Fibroblast of peridontal ligament (primary cell): ENCODE measurements around the gene FKBP1C.
"Not testable (repeated sequence)": the region's sequence is repeated elsewhere in the genome, so short reads cannot be mapped to it uniquely, and the experiment has no call there.

Experiments used
- DNase-seq: peaks from one replicate; pipeline ENCODE4 v3.0.0-alpha.2; 2010; ENCODE audit errors: extremely low read depth

FKBP1C gene

DNA sequence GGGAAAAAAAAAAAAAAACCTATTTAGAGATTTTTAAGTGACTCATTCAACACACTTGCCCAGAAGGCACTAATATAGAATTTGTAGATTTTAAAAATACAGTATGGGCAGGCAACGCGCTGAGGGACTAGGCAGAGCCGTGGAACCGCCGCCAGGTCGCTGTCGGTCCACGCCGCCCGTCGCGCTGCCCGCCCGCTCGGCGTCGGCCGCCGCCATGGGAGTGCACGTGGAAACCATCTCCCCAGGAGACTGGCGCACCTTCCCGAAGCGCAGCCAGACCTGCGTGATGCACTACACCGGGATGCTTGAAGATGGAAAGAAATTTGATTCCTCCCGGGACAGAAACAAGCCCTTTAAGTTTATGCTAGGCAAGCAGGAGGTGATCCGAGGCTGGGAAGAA is at the start of gene FKBP1C:
FKBP1C (plus strand) TSS at position 127 of the 400 bp plus-strand sequence.
- not testable (repeated sequence) for DNase-seq

GRCh38 chr6:63164047-63164803 is 47.0 kb upstream of the FKBP1C start:
- DNase-seq: not testable (repeated sequence)

DNA sequence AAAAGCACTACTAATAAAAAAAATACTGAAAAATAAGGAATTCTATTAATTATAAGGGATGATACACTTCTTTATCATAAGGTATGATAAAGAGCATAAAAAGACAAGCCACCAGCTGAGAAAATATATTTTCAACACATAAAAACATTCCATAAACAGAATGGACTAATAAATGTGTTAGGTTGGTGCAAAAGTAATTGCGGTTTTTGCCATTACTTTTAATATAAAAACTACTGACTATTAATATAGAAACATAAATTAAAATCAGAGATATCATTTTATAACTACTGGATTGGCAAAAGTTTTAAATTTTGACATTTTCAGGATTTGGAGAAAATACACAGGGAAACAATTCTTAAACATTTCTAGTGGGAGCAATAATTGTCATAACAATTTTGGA is 37.1 kb upstream of the FKBP1C start:
- no peak for DNase-seq

- DNase-seq: no peak
These were observed 35.1 kb upstream of the FKBP1C start for GRCh38 chr6:63176181-63176580.

DNA sequence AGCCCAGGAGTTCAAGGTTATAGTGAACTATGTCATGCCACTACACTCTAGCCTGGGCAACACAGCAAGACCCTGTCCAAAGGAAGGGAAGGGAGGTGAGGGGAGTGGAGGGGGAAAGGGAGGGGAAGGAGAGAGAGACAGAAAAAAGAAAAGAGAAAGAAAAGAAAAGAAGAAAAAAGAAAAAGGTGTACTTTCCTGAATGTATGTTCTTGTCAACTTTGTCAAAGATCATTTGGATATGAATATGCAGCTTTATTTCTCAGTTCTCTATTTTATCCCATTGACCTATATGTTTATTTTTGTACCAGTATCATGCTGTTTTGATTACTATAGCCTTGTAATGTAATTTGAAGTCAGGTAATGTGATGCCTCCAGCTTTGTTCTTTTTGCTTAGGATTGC is 30.9 kb upstream of the FKBP1C start:
- no peak for DNase-seq

DNA sequence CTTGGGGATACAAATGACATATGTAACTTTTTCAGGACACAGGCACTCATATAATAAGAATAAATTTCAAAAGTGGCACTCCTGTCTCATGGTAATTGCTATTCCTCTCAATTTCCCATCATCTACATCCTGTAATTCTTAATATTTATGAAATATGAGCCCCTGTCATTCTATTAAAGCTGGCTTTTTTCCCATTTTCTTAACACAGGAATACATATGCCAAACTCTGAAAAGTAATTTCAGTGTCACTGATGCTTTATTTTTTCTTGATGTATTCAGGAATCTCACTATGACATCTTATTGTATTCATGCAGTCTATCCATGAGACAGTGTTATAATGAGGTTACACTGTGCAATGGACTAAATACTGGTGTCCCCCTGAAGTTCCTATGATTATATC is 24.3 kb upstream of the FKBP1C start:
- no peak for DNase-seq

GRCh38 chr6:63188828-63189227 is 22.4 kb upstream of the FKBP1C start:
- DNase-seq: no peak

- no peak for DNase-seq
These were observed 17.9 kb upstream of the FKBP1C start for GRCh38 chr6:63193324-63193723.

GRCh38 chr6:63197741-63198140 is 13.5 kb upstream of the FKBP1C start:
- DNase-seq: no peak

- DNase-seq: no peak
These were observed 2.1 kb downstream of the FKBP1C start for GRCh38 chr6:63213325-63213724.

DNA sequence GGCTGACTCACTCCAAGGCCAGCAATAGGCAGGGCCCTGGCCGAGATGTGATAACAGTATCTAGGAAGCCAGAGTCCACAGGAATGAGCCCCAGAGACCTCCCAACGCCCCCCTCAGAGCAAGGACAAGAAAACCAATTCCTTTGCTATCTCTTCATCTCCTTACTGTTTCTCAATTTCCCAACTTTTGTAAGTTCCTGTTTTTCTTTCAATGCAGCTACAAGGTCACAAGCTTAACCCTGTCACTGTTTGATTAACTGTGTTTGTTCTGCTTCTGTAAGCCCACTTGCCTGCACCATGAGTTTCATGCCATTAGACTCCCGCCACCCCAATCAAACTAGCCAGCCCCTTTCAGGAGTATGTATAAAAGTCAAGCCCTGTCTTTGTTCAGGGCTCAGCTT is 3.5 kb downstream of the FKBP1C start:
- DNase-seq: no peak

GRCh38 chr6:63224179-63224578 is 12.9 kb downstream of the FKBP1C start:
- DNase-seq: no peak

DNA sequence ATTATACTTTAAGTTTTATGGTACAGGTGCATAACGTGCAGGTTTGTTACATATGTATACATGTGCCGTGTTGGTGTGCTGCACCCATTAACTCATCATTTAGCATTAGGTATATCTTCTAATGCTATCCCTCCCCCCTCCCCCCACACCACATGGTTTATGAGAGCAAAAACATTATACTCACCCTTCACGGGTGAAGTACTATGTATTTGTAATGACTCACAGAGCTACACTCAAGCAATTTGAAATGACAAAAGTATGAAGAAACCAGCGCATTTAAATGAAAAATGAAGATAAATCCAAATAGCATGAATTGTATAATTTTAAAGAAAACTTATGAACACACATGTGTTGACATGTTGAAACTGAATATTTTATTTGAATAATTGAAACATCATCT is 14.7 kb downstream of the FKBP1C start:
- not testable (repeated sequence) for DNase-seq

- DNase-seq: not testable (repeated sequence)
These were observed 16.9 kb downstream of the FKBP1C start for GRCh38 chr6:63227928-63228894.

DNA sequence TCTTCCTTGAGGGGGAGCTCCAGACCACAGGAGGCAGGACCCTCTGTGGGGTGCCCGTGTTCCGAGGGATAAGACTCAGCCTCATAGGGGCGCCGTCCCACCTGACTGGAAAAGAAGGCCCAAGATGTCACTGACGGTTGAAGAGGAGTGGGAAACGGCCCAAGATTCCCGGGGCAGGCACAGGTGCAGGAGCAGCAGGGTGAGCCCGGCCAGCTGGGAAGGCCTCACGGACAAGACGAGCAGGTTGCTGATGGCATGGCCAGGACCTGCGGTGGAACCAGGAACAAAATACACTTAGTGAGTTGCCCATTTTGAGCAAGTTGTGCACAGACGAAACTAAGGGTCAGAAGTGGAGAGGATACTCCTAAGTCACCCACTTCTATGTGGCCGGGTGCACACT is 18.8 kb downstream of the FKBP1C start:
- not testable (repeated sequence) for DNase-seq

GRCh38 chr6:63230511-63230910 is 19.2 kb downstream of the FKBP1C start:
- not testable (repeated sequence) for DNase-seq

- no peak for DNase-seq
These were observed 25.1 kb downstream of the FKBP1C start for GRCh38 chr6:63236398-63236817.

DNA sequence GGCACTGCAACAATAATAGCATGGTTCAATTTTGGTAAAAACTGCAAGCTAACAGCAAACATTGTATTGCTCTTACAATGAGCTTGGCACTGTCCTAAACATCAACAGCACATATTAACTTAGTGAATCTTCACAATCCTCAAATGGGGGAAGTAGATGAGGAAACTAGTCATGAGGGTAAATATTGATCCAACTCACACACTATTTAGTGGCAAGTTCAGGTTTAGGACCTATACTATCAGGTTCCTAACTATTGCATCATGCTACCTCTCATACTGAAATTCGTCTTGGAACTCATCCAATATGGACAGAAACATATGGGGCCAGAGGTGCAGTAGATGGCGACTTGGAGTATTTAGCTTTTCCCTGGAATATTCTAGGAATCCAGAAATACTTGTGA is 34.2 kb downstream of the FKBP1C start:
- no peak for DNase-seq

GRCh38 chr6:63245909-63246308 is 34.6 kb downstream of the FKBP1C start:
- DNase-seq: no peak

DNA sequence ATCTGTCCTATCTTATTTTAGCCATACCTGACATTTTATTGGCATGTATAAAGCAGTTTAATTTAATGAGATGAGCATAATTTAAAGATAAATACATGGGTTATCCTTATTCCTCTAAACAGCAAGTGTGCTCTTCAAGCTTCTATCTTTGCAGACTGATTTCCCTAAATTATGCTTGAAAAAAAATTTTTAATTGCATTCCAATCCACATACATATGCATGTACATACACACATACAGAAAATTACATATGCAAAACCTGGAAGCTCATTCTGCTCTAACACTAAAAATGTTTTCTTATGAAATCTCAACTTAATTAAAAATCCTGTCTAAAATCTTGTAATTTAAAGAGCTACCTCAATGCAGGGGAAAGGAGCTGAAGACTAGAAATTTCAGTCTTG is 35.3 kb downstream of the FKBP1C start:
- DNase-seq: no peak

- no peak for DNase-seq
These were observed 38.7 kb downstream of the FKBP1C start for GRCh38 chr6:63249875-63250482.

DNA sequence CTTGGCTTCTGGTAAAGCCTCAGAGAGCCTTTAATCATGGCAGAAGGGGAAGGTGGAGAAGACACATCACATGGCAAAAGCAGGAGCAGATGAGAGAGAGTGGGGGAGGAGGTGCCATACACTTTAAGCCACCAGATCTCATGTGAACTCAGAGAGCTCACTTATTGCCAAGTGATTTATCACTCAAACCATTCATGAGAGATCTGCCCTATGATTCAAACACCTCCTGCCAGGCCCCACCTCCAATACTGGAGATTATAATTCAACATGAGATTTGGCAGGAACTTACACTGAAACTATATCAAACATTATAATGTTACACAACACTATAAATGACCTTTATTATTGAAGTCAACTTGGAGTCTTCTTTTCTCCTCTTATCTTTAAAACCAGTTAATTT is 47.9 kb downstream of the FKBP1C start:
- no peak for DNase-seq
